OCI-LY7 (cell line): ENCODE results near the gene POLR3H. TPM values are rescaled to one million over a fixed set of nuclear protein-coding genes. Genes with fewer than 3 reads are reported as not detected.

ENCODE experiments used
- BruUV-seq: library from RNA; stranded (reverse); fragments of 400-500 nt; replicated peaks from 2 replicates; lab custom pipeline; 2021; lab: Mats Ljungman, UMichigan
- CTCF ChIA-PET: fragments of 300-600 bp; sonication (Branson Sonifier 250); formaldehyde crosslinking; loops from one replicate; lab custom pipeline; 2022; ENCODE audit warnings: antibody characterized with exemption; ENCODE audit not compliant: unreplicated experiment; lab: Charles Lee
- POLR2A ChIA-PET: fragments of 300-600 bp; sonication (Branson Sonifier 250); formaldehyde crosslinking; loops from one replicate; lab custom pipeline; 2022; ENCODE audit warnings: antibody characterized with exemption; lab: Charles Lee
- DNase-seq: peaks from one replicate; pipeline ENCODE4 v3.0.0-alpha.2; 2015; ENCODE audit warnings: low spot score
- H2AFZ ChIP-seq: fragments of 200-600 bp; sonication (generic), shearing (Covaris generic); 2 replicates; pipeline ENCODE4 v1.6.1; 2014; ENCODE audit warnings: mild to moderate bottlenecking, antibody characterized with exemption, low read length, moderate library complexity
- H3K27ac ChIP-seq: fragments of 200-600 bp; sonication (generic); 2 replicates; pipeline ENCODE4 v1.5.1; 2014; ENCODE audit warnings: mixed run types, low read depth, mild to moderate bottlenecking, moderate library complexity, low read length, inconsistent platforms; ENCODE audit not compliant: poor library complexity, severe bottlenecking
- H3K36me3 ChIP-seq: fragments of 200-600 bp; sonication (generic); 2 replicates; pipeline ENCODE4 v1.6.1; 2014; ENCODE audit warnings: mild to moderate bottlenecking, antibody characterized with exemption, low read length, moderate library complexity, mixed read lengths; ENCODE audit not compliant: insufficient read depth
- H3K4me1 ChIP-seq: fragments of 200-600 bp; sonication (generic); 2 replicates; pipeline ENCODE4 v1.5.1; 2014; ENCODE audit warnings: mild to moderate bottlenecking, low read length; ENCODE audit not compliant: insufficient read depth, poor library complexity, severe bottlenecking
- H3K4me2 ChIP-seq: fragments of 200-600 bp; sonication (generic); 2 replicates; pipeline ENCODE4 v1.6.1; 2014; ENCODE audit warnings: mild to moderate bottlenecking, low read length
- H3K4me3 ChIP-seq: fragments of 200-600 bp; sonication (generic); 2 replicates; pipeline ENCODE4 v1.5.1; 2014; ENCODE audit warnings: mild to moderate bottlenecking, low read depth, low read length; ENCODE audit not compliant: poor library complexity, severe bottlenecking
- H3K79me2 ChIP-seq: fragments of 200-600 bp; sonication (generic); 2 replicates; pipeline ENCODE4 v1.6.1; 2016; ENCODE audit warnings: low read depth, mild to moderate bottlenecking, low read length, moderate library complexity, mixed read lengths; ENCODE audit not compliant: insufficient read depth
- H3K9me2 ChIP-seq: fragments of 200-600 bp; sonication (generic); 2 replicates; pipeline ENCODE4 v1.6.1; 2016; ENCODE audit warnings: mild to moderate bottlenecking, low read length, mixed read lengths; ENCODE audit not compliant: insufficient read depth
- H3K9me3 ChIP-seq: fragments of 200-600 bp; sonication (generic); 2 replicates; pipeline ENCODE4 v1.6.1; 2014; ENCODE audit warnings: mild to moderate bottlenecking, mixed run types, low read length, mixed read lengths
- H4K20me1 ChIP-seq: fragments of 200-600 bp; sonication (generic); 2 replicates; pipeline ENCODE4 v1.6.1; 2014; ENCODE audit warnings: mild to moderate bottlenecking, antibody characterized with exemption, low read length, moderate library complexity, mixed read lengths; ENCODE audit not compliant: insufficient read depth
- EZH2phosphoT487 ChIP-seq: fragments of 200-600 bp; sonication (generic); IDR thresholded peaks from 2 replicates; pipeline ENCODE4 v1.6.1; 2018; ENCODE audit warnings: low read depth, borderline replicate concordance, mild to moderate bottlenecking, mixed run types, antibody characterized with exemption, low read length, moderate library complexity, mixed read lengths
- intact Hi-C: fragments of 100-400 bp; cut with micrococcal nuclease; formaldehyde crosslinking; loops from one replicate; pipeline ENCODE4 v1.10.0; 2022; ENCODE audit not compliant: unreplicated experiment
- total RNA-seq, 2 experiments: library from RNA; depleted of rRNA in 1 of 2; stranded (reverse); fragments of >200 nt in 1 of 2; shearing (Covaris generic) in 1 of 2; gene quantifications; 2 replicates each; pipeline ENCODE4 v1.2.3, GENCODE V29; 2014 to 2022
- TF ChIP-seq, protein P1 (sequence below): fragments of 200-600 bp; sonication (generic); conservative IDR thresholded peaks from 2 replicates; pipeline ENCODE4 v1.5.1; 2014; ENCODE audit warnings: mild to moderate bottlenecking, antibody characterized with exemption, low read length, moderate library complexity, mixed read lengths

The POLR3H gene
- total RNA-seq, 2 experiments from 2014 or later = 28.5 to 48.3 TPM

DNA sequence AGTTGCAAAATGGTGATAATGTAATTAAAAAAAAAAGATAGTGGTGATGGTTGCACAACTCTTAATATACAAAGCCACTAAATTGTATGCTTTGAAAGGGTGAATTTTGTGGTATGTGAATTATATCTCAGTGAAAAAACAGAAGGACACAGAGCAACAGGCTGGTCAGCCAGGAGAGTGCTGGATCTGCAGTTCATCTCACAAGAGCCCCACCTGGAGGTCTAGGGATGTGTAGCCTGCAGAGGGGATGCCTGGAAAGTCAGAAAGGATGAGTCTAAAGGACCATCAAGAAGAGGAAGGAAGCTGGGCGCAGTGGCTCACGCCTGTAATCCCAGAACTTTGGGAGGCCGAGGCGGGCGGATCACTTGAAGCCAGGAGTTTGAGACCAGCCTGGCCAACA lies 9.0 kb downstream of the POLR3H start:
- Histone ChIP-seq H2AFZ (no peak overlapping the region), H3K9me2 (no peaks in the 10 kb centered on the region), H3K36me3 (peaks cover 71% of the 10 kb centered on the region), H3K4me2 (no peak overlapping the region), H3K79me2 (0 out of 2 replicates have a peak, but pooled peaks cover under 1% of the 10 kb centered on the region), H3K4me1 (no peaks in the 10 kb centered on the region), H3K4me3 (no peak overlapping the region), H3K9me3 (no peaks in the 10 kb centered on the region), H3K27ac (no peak overlapping the region), H4K20me1 (no peaks in the 10 kb centered on the region)
- no TSS peak for BruUV-seq
- CTCF ChIA-PET = no interaction called here
- intact Hi-C loops = no loop called here
- TF ChIP-seq, protein P1, sequence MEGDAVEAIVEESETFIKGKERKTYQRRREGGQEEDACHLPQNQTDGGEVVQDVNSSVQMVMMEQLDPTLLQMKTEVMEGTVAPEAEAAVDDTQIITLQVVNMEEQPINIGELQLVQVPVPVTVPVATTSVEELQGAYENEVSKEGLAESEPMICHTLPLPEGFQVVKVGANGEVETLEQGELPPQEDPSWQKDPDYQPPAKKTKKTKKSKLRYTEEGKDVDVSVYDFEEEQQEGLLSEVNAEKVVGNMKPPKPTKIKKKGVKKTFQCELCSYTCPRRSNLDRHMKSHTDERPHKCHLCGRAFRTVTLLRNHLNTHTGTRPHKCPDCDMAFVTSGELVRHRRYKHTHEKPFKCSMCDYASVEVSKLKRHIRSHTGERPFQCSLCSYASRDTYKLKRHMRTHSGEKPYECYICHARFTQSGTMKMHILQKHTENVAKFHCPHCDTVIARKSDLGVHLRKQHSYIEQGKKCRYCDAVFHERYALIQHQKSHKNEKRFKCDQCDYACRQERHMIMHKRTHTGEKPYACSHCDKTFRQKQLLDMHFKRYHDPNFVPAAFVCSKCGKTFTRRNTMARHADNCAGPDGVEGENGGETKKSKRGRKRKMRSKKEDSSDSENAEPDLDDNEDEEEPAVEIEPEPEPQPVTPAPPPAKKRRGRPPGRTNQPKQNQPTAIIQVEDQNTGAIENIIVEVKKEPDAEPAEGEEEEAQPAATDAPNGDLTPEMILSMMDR = peak; percentile 50
- TF ChIP-seq EZH2phosphoT487 = no peak
- DNase-seq = no peak
- POLR2A ChIA-PET = no interaction called here

DNA sequence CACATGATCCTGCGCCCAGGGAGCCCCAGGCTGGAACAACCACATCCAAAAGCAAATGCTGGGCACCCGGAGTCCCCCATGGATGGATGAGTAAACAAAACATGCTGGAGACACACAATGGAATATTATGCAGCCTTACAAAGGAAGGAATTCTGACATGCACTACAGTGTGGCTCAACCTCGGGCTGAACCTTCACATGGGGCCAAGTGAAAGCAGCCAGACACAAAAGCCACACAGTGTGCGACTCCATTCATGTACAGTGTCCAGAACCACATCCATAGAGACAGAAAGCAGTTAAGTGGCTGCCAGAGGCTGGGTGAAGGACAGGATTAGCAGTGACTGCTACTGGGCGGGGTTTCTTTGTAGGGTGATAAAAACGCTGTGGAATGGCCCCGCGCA lies 10.1 kb downstream of the POLR3H start:
- Histone ChIP-seq H3K27ac (no peak overlapping the region), H3K4me2 (no peak overlapping the region), H4K20me1 (no peaks in the 10 kb centered on the region), H2AFZ (no peak overlapping the region), H3K9me3 (no peaks in the 10 kb centered on the region), H3K79me2 (no peaks in the 10 kb centered on the region), H3K4me3 (no peak overlapping the region), H3K36me3 (peaks cover 70% of the 10 kb centered on the region), H3K4me1 (no peaks in the 10 kb centered on the region), H3K9me2 (no peaks in the 10 kb centered on the region)
- DNase-seq = no peak
- BruUV-seq = no TSS peak
- ChIA-PET POLR2A (no interaction called here), CTCF (no interaction called here)
- no peak for TF ChIP-seq EZH2phosphoT487
- TF ChIP-seq, protein P1 = no peak
- intact Hi-C loops = no loop called here

DNA sequence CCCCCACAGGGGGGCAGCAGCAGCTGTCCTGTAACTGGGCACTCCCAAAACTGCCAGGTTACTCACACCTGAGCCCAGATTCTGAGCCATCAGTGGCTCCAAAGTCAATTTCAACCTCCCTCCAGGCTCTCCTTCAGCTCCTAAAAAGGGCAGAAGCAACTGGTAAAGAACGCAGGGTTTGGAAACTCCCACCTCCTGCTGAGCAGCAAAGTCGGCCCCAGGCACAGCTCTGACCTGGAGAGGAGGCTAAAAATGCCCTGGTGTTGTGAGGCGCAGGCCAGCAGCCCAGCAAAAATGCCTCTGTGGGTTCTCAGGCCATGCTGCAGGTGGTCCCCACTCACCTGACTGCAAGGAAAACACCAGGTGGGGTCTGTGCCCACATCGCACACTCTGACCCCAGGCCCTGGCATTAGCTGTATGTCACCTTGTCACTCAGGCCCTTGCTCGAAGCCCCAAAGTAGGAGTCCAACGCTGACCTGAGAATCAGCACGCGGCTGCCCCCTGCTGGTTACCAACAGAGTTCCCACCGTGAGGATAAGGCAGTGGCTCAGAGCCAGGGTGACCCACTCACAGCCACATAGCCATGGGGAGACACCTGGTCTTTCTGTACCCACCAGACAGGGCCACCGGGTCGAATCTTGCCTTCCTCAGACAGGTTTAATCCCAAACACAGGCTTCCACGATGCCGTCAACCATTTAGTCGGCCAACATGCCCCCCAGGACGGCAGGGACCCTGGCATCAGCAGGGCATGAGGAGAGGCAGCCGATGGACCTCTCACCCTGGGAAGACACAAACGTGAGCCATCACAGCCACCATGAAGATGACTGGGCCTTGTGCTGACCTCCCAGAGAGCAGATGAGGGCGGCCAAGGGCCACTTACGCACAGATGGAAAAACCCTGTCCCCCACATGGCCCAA lies 11.1 kb downstream of the POLR3H start:
- H3K79me2 ChIP-seq = no peaks in the 10 kb centered on the region
- H3K4me1 ChIP-seq = no peaks in the 10 kb centered on the region
- no peak overlapping the region for H3K4me3 ChIP-seq
- CTCF ChIA-PET = no interaction called here
- no peak overlapping the region for H3K27ac ChIP-seq
- no peak overlapping the region for H3K4me2 ChIP-seq
- DNase-seq = peak; percentile 78
- BruUV-seq = no TSS peak
- POLR2A ChIA-PET = no interaction called here
- H3K36me3 ChIP-seq = peaks cover 71% of the 10 kb centered on the region
- no peaks in the 10 kb centered on the region for H4K20me1 ChIP-seq
- H2AFZ ChIP-seq = no peak overlapping the region
- H3K9me2 ChIP-seq = no peaks in the 10 kb centered on the region
- intact Hi-C loops = no loop called here
- no peaks in the 10 kb centered on the region for H3K9me3 ChIP-seq
- TF ChIP-seq, protein P1 = peak; percentile 84
- no peak for TF ChIP-seq EZH2phosphoT487
